HepG2 (cell line): ENCODE data around the gene TRPC4AP. TPM values are rescaled to one million over a fixed set of nuclear protein-coding genes. Genes with fewer than 3 reads are reported as not detected.

Experiments used
- FUBP1 ChIP-seq: sonication (generic); formaldehyde crosslinking; IDR thresholded peaks from 2 replicates; pipeline ENCODE4 v1.5.1; 2020; ENCODE audit warnings: missing genetic modification reagents, mild to moderate bottlenecking, borderline replicate concordance
- GATAD2A ChIP-seq: IDR thresholded peaks from 2 replicates; pipeline ENCODE4 v1.6.1; 2016
- HES4 ChIP-seq: sonication (generic); formaldehyde crosslinking; IDR thresholded peaks from 2 replicates; pipeline ENCODE4 v1.9.0; 2021; ENCODE audit warnings: mild to moderate bottlenecking, missing genetic modification reagents, borderline replicate concordance
- JUND ChIP-seq: sonication (generic); formaldehyde crosslinking; IDR thresholded peaks from 2 replicates; pipeline ENCODE4 v1.8.0; 2022; ENCODE audit warnings: mild to moderate bottlenecking, missing genetic modification reagents
- NCOA5 ChIP-seq: sonication (generic); formaldehyde crosslinking; IDR thresholded peaks from 2 replicates; pipeline ENCODE4 v1.4.0; 2020; ENCODE audit warnings: missing genetic modification reagents
- NCOR1 ChIP-seq: fragments of 200-600 bp; sonication (generic); IDR thresholded peaks from 2 replicates; pipeline ENCODE4 v1.7.0; 2017; ENCODE audit warnings: antibody characterized with exemption, low read length, borderline replicate concordance
- NFYB ChIP-seq: sonication (generic); formaldehyde crosslinking; IDR thresholded peaks from 2 replicates; pipeline ENCODE4 v1.4.0; 2020; ENCODE audit warnings: missing genetic modification reagents
- PBX3 ChIP-seq: sonication (generic); formaldehyde crosslinking; IDR thresholded peaks from 2 replicates; pipeline ENCODE4 v1.8.1; 2023; ENCODE audit warnings: missing genetic modification reagents, inconsistent platforms, borderline replicate concordance
- PREB ChIP-seq: sonication (generic); formaldehyde crosslinking; IDR thresholded peaks from 2 replicates; pipeline ENCODE4 v1.4.0; 2020; ENCODE audit warnings: missing genetic modification reagents
- PTBP1 ChIP-seq: fragments of 200-400 bp; formaldehyde crosslinking; IDR thresholded peaks from 2 replicates; pipeline ENCODE4 v1.6.1; 2018; ENCODE audit warnings: low read length, low read depth; ENCODE audit not compliant: poor library complexity, severe bottlenecking
- ZKSCAN8 ChIP-seq: IDR thresholded peaks from 2 replicates; pipeline ENCODE4 v1.6.1; 2016; ENCODE audit warnings: borderline replicate concordance, missing genetic modification reagents, missing compliant biosample characterization
- ZNF101 ChIP-seq: sonication (generic); formaldehyde crosslinking; IDR thresholded peaks from 2 replicates; pipeline ENCODE4 v1.4.0; 2020; ENCODE audit warnings: mild to moderate bottlenecking, low read depth, missing genetic modification reagents, borderline replicate concordance
- ZNF318 ChIP-seq: sonication (generic); formaldehyde crosslinking; IDR thresholded peaks from 2 replicates; pipeline ENCODE4 v1.4.0; 2020; ENCODE audit warnings: mild to moderate bottlenecking, missing genetic modification reagents
- ZNF616 ChIP-seq: sonication (generic); formaldehyde crosslinking; IDR thresholded peaks from 2 replicates; pipeline ENCODE4 v1.5.0; 2020; ENCODE audit warnings: low read depth, mild to moderate bottlenecking, missing genetic modification reagents
- ZNF790 ChIP-seq: sonication (generic); formaldehyde crosslinking; IDR thresholded peaks from 2 replicates; pipeline ENCODE4 v1.8.0; 2022; ENCODE audit warnings: missing genetic modification reagents, mild to moderate bottlenecking, borderline replicate concordance
- polyA plus RNA-seq, 8 experiments: library from polyadenylated mRNA; depleted of rRNA in 3 of 8; stranded (reverse) in 7 of 8; unstranded in 1 of 8; fragments of >200 nt; fragmentation: Illumina TruSeq in 4 of 8; extraction: Trizol in 4 of 8; gene quantifications; 2 replicates each; pipeline versions ENCODE4 v1.2.1 to v1.2.3, GENCODE V29; 2011 to 2016; ENCODE audit warnings: low read depth in 4 of 8, missing spikeins in 1 of 8, mixed read lengths in 1 of 8; ENCODE audit not compliant: insufficient read depth in 1 of 8
- total RNA-seq, 5 experiments: library from RNA; depleted of rRNA; stranded (reverse); fragments of >200 nt; fragmentation: Illumina TruSeq; extraction: Trizol; gene quantifications; 2 replicates each; pipeline ENCODE4 v1.2.3, GENCODE V29; 2016; ENCODE audit warnings: low read depth in 1 of 5

Gene TRPC4AP
- total and polyA plus RNA-seq, 2 of the 13 experiments (the other 11 are each of a cell fraction or from before 2014, with no cell fraction given): 136 to 137 TPM

GRCh38 chr20:34955231-34956040 lies 137.2 kb downstream of the TRPC4AP start, which contains the start of the genes GSS and MYH7B (continued):
- TF ChIP-seq PBX3 (0 out of 2 replicates have a peak, but pooled peaks have one; percentile 46), FUBP1 (CRISPR knock-in tag) (peak; percentile 90; the same call in 1 of the 2 replicates), NFYB (CRISPR knock-in tag) (no peak; the same call in 1 of the 2 replicates), JUND (CRISPR knock-in tag) (peak; percentile 26; the same call in 1 of the 2 replicates), NCOA5 (CRISPR knock-in tag) (no peak), ZNF616 (CRISPR knock-in tag) (peak; percentile 81), PREB (CRISPR knock-in tag) (no peak; the same call in 1 of the 2 replicates), ZKSCAN8 (no peak; the same call in 1 of the 2 replicates), ZNF318 (CRISPR knock-in tag) (peak; percentile 84), ZNF790 (CRISPR knock-in tag) (peak; percentile 87; the same call in 1 of the 2 replicates), PTBP1 (peak; percentile 92), NCOR1 (peak; percentile 49; the same call in 1 of the 2 replicates), HES4 (CRISPR knock-in tag) (peak; percentile 60), ZNF101 (CRISPR knock-in tag) (peak; percentile 98), GATAD2A (peak; percentile 93)
